Retinal pigment epithelial cell (primary cell): ENCODE measurements around the gene RAF1.
"Not testable (repeated sequence)": the region's sequence is repeated elsewhere in the genome, so short reads cannot be mapped to it uniquely, and the experiment has no call there.

Experiments used
- DNase-seq: peaks from one replicate; pipeline ENCODE4 v3.0.0-alpha.2; 2010; ENCODE audit warnings: low read depth
- H3K4me3 ChIP-seq: 2 replicates; pipeline ENCODE4 v1.5.1; 2011; ENCODE audit warnings: mild to moderate bottlenecking, low read length, control low read depth, moderate library complexity
- CTCF ChIP-seq: conservative IDR thresholded peaks from 2 replicates; pipeline ENCODE4 v1.5.1; 2011; ENCODE audit warnings: low read depth, low read length, control low read depth, inconsistent platforms

RAF1 gene

GRCh38 chr3:12661926-12662592 is 1.9 kb downstream of the RAF1 start:
- DNase-seq = no peak
- peak overlapping the region; percentile 98 for H3K4me3 ChIP-seq
- no peak for TF ChIP-seq CTCF

- not testable (repeated sequence) for H3K4me3 ChIP-seq, DNase-seq
These were observed 2.5 kb downstream of the RAF1 start for GRCh38 chr3:12661375-12661774.

- TF ChIP-seq CTCF = no peak
- DNase-seq = no peak
- no peak overlapping the region for H3K4me3 ChIP-seq
These were observed 3.7 kb downstream of the RAF1 start for GRCh38 chr3:12660196-12660595.

- no peak for DNase-seq
- H3K4me3 ChIP-seq = no peak overlapping the region
- TF ChIP-seq CTCF = no peak
These were observed 4.5 kb downstream of the RAF1 start for GRCh38 chr3:12659316-12660015.

GRCh38 chr3:12658593-12659058 is 5.3 kb downstream of the RAF1 start:
- H3K4me3 ChIP-seq = no peak overlapping the region
- DNase-seq = peak; percentile 91
- TF ChIP-seq CTCF = no peak

- H3K4me3 ChIP-seq = no peak overlapping the region
- no peak for DNase-seq
- no peak for TF ChIP-seq CTCF
These were observed 7.1 kb downstream of the RAF1 start for GRCh38 chr3:12656850-12657249.

- no peak for TF ChIP-seq CTCF
- no peak overlapping the region for H3K4me3 ChIP-seq
- no peak for DNase-seq
These were observed 7.7 kb downstream of the RAF1 start for GRCh38 chr3:12656193-12656592.
